ENCODE measurements around the gene NDOR1.

Gene NDOR1

DNA sequence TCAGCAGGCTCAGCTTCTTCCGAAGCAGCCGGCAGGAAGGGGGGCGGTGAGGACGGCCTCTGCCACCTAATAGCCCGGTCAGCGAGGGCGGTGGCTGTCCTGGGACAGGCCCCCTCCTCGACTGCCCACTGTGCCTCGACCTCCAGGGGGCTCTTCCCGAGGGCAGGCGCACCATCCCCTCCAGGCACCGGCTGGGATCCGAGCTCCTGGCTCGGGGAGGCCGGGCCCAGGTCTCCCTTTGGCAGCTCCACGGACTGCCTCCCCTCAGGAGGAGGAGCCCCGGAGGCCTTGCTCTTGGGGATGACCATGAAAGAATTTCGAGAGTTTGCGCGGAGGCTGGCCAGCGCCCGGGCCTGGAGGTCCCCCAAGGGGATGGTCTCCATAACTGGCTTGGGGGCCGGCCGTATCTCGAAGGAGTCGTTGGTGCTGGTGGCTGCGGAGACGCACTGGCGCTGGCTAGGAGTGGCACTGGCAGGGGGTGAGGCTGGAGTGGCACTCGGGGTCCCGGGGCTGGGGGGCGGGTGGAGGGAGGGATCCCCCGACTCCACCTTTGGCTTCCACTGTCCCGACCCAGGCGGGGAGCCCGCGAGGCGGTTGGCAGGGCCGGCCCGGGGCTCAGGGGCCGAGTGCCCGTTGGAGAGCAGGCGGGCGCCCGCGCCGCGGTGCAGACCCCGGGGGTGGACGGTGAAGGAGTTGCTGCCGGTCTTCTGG lies 5.9 kb upstream of the NDOR1 start:
- no peak for DNase-seq

DNA sequence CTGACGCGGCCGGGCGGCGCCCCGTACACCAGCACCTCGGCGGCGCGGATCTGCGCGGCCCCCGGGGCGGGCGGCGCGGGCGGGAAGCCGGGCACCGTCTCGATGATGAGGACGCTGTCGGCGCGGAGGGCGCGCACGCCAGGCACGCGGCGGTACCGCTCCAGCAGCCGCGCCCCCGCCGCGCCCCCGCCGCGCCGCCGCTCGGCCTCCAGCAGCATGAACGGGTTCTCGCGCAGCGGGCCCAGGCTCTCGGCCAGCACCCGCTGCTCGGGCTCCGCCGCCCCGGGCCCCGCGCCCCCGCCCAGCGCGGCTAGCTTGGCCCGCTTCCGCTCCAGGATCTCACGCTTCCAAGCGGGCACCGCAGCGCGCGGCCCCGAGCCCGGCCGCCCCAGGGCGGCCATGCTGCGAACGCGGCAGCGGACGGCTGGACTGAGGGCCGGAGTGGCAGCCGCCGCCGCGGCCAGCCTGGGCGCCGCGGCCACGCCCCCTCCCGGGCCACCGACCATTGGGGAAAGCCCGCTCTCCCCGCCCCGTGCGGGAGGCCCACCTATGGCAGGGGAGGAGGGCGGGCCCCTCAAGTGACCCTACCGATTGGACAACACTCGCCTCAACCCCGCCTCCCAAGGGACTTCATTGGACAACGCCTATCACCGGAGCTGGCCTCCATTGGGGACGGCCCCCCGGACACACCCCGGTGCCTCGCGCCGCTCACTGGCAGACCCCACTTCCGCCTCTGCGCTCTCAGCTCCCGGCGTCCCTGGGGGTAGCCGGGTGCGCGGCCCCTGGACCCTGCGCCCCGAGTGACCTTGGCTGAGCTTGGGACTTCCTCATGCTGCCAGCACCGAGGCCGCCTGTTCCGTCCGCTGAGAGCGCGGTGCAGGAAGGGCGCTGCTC lies 4.9 kb upstream of the NDOR1 start, which contains the start of gene TPRN:
TSS of gene TPRN (minus strand) at position 431 of the 894 bp plus-strand sequence. CDS start at position 401, 30 bp downstream.
- DNase-seq = peak; percentile 96

DNA sequence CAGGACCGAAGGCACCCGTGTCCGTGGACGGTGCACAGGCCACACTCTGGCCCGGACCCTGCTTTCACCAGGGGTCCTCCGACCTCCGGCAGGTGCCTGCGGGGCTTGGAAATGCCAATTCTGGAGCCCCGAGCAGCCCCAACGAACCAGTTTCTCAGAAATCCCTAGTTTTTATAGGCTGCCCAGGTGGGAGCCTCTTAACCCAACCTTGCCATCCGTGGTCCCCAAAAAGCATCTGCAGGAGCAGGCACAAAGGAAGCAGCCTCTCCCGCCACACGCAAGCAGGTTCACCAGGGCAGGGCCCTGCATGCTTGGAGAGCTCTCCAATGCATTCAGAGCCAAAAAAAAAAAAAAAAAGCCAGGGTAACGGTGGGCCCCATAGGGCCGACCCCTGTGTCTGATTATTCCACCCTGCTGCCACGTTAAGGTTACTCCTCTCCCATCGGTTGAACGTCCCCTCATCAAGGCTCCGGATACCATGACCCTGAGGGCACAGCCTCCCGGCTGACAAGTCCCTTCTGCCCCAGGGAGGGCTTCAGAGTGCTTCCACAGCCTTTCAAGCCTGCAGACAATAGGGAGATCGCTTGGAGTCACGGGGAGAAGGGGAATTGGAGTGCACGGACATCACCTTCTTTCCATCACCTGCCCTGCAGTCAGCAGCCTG lies 4.2 kb upstream of the NDOR1 start:
- DNase-seq = no peak

DNA sequence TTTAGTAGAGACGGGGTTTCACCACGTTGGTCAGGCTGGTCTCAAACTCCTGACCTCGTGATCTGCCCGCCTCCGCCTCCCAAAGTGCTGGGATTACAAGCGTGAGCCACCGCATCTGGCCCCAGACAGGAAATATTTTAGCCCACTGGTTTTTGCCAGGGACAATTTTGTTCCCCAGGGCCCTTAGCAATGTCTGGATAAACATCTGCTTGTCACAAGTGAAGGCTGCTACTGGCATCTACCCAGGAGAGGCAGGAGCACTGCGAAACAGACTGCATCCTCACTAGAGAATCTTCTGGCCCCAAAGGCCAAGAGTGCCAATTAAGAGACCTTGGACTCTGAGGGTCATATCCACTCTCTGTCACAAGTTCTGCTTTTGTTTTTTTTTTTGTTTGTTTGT lies 2.5 kb upstream of the NDOR1 start:
- no peak for DNase-seq

DNA sequence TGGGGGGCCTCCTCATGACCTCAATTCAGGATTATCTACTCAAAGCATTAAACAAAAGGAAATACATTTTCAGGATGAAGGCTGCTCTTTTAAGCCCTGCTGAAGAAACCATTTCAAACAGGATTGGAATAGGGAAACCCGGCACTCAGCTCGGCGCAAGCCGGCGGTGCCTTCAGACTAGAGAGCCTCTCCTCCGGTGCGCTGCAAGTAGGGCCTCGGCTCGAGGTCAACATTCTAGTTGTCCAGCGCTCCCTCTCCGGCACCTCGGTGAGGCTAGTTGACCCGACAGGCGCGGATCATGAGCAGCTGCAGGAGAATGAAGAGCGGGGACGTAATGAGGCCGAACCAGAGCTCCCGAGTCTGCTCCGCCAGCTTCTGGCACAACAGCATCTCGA lies 772 bp upstream of the NDOR1 start:
- no peak for DNase-seq

DNA sequence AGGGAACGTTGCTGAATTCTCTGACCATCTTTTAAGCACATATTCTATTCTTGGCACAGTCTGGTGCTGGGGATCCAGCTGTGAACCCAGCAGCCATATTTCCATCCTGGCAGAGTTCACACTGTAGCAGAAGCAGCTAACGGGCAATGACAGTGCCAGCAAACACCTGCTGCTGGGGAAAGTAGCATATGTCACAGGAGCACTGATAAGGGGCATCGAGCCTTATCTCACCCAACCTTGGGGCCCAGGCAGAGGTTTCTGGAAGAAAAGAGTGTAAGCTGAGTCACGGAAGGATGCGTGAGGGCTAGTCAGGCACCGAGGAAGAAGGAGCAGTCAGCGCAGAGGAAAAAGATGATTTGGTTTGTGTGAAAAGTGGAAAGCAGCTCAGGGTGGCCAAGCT lies 1.1 kb downstream of the NDOR1 start:
- no peak for DNase-seq

DNA sequence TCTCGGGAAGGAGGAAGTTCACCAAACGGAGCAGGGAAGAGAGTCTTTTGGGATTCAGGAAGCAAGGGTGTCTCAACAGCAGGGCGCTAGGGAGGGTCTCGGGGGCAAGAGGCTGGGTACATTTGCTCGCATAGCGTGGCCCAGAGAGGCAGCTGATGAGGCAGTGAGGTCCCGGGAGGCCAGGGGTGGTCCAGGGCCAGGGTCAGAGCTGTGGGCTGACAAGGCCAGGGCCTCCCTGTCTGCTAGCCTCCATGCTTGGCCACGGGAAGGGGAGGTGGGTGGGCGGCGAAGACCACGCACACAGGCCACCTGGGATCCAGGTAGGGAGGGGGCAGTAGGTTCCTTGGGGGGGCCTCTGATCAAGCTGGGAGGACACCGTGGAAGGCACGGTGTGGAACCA lies 6.0 kb downstream of the NDOR1 start:
- no peak for DNase-seq

DNA sequence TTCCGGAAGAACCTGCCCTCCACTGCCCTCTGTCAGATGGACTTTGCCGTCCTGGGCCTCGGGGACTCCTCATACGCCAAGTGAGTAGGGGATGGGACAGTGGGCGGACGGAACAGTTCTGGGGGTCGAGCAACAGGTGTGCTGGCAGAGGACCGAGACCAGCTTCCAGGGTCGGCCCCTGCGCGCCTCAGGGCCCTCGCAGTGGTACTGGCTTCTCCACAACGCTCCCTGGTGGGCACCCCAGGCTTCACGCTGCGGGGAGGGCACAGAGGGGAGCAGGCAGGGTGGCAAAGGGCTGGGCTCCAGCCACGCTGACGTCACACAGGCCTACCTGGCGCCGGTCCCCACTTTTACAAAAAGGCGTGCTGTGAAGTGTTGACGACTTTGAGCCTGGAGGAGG lies 7.0 kb downstream of the NDOR1 start:
- no peak for DNase-seq

DNA sequence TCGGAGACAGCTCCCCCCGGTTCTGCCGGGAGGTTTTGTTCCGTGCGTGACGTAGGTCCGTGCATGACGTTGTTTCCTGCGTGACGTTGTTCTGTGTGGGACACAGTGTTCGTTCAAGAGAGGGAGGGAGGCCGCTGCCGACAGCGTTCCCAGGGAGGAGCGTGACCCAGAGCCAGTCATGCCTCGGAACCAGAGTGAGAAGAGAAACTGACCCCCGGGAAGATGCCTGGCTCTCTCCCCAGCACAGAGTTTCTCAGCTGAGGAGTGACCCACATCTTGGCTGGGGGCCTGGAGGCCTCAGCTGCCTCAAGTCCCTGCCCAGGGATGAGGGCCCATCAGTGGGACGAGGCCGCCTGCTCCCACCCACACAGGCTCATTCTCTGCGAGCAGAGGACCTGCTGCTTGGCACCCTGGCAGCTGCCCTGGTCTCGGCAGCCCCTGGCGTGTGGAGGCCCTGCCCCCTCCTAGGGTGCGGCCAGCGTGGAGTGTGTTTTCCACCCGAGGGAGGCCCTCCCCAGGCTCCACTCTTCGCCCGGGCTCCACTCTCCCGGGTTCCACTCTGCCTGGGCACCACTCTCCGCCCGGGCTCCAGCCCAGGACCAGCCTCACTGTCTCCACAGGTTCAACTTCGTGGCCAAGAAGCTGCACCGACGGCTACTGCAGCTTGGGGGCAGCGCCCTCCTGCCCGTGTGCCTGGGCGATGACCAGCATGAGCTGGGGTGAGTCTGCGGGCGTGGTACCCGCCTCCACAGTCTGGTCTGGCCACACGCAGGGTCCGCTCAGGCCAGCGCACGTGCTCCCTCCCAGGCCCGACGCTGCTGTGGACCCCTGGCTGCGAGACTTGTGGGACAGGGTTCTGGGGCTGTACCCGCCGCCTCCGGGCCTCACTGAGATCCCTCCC lies 7.9 kb downstream of the NDOR1 start:
- DNase-seq = no peak

DNA sequence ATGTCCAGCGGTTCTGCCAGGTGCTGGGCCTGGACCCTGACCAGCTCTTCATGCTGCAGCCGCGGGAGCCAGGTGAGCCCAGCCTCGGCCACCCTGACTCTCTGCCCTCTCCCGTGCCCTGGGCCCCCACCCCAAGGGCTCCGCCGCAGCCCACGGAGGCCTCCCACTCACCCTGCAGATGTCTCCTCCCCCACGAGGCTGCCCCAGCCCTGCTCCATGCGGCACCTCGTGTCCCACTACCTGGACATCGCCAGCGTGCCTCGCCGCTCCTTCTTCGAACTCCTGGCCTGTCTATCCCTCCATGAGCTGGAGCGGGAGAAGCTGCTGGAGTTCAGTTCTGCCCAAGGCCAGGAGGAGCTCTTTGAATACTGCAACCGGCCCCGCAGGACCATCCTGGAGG lies 9.1 kb downstream of the NDOR1 start:
- no peak for DNase-seq

DNA sequence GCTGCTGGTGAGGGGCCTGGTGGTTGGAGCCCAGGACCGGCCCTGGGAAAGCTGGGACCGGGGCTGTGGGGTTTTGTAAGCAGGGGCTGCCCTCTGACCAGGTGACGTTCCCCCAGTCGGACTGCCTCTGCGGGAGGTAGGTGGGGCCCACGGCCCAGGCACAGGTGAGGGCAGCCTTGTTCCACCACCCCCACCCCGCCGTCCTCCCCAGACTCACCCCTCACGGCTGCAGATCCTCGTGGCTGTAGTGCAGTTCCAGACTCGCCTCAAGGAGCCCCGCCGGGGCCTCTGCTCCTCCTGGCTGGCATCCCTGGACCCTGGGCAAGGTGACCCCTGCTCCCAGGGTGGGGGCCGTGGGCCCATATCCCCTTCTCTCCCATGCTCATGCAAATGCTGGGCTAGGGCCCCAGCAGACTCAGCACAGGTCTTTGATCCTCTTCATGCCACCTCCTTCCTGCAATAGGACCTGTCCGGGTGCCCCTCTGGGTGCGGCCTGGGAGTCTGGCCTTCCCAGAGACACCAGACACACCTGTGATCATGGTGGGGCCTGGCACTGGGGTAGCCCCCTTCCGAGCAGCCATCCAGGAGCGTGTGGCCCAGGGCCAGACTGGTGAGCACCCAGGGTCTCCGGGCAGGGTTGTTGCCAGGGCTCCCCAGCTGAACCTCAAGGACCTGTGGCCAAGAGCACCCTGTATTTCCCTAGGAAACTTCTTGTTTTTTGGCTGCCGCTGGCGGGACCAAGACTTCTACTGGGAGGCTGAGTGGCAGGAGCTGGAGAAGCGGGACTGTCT lies 9.9 kb downstream of the NDOR1 start:
- DNase-seq = no peak

DNA sequence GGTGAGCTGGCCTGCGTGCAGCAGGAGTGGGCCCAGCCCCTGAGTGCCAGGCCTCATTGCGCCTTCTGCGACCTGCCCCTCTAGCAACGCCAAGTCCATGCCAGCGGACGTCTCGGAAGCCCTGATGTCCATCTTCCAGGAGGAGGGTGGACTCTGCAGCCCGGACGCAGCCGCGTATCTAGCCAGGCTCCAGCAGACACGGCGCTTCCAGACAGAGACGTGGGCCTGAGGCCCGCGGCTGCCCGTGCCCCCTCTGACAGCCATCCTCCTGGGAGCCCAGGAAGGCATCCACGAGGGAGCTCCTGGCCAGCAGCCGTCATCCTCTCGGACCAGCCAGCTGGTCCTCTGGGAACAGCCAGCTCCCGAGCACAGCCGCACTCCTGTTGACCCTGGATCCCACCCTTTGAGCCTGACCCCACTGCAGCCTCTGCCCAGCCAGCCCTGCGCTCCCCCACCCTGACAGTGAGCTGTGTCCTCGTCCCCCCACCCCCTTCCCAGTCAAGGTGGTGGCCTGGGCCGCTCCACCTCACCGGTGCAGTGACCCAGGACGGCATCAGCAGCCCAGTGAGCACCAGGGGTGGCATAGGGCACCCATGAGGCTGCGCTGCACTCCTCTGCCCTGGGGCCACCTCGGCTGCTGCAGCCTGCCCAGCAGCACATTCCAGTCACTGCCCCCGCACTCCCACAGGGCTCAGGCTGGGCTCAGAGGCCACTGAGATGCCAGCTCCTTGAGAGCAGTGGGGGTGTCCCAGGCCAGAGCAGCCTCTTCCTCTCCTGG lies 10.9 kb downstream of the NDOR1 start:
- no peak for DNase-seq

DNA sequence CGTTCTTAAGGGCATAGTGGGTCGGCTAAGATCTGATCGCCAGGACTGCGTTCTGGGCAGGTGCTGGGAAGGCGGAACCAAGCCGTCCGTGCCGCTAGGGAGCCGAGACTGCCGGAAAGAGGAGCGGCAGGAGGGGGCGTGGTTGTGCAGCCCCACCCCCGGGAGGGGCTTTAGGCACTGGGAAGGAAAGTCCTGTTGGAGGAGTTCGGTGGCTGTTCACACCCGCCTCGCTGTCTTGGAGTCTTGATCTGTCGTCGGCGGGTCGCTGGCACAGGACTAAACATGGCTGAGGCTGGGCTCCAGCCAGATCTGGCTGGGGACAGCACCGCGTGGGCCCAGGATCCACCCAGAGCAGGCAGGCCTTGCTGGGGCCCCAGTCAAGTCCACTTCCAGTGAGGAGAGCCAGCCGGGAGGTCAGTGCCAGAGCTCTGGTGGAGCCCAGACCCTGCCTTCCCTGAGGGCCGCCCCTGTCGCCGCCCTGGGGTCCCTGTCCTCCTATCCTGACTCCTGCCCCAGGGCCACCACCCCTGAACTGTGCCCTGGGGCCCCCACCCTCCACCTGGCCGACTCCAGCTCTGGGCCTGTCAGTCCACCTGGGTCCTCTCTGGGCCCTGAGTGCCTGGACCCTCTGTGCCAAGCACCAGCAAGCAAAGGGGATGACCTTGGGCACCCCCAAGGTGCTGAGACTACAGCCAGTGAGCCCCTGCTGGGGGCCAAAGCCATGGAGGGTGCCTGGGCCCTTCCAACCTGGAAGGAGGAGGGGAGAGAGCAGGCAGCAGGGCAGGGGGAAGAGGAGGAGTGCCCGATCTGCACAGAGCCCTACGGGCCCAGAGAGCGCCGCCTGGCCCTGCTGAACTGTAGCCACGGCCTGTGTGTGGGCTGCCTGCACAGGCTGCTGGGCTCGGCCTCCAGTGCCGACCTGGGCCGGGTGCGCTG lies 12.0 kb downstream of the NDOR1 start:
- DNase-seq = no peak

DNA sequence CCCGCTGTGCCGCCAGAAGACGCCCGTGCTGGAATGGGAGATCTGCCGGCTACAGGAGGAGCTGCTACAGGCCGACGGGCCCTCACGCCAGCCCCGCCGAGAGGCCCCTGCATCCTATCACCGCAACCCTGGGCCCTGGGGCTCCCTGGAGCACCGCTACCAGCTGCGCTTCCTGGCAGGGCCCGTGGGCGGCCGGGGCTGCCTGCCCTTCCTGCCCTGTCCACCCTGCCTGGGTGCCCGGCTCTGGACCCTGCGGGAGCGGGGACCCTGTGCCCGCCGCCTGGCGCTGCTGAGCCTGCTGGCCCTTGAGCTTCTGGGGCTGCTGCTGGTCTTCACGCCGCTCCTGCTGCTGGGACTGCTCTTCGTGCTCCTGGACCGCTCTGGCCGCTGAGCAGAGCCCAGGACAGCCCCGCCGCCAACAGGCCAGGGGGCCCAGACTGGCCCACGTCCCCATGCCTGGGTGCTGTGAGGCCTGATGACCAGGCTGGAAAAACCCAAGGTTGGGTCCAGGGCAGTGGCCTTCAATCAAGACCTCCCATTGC lies 12.8 kb downstream of the NDOR1 start:
- no peak for DNase-seq

DNA sequence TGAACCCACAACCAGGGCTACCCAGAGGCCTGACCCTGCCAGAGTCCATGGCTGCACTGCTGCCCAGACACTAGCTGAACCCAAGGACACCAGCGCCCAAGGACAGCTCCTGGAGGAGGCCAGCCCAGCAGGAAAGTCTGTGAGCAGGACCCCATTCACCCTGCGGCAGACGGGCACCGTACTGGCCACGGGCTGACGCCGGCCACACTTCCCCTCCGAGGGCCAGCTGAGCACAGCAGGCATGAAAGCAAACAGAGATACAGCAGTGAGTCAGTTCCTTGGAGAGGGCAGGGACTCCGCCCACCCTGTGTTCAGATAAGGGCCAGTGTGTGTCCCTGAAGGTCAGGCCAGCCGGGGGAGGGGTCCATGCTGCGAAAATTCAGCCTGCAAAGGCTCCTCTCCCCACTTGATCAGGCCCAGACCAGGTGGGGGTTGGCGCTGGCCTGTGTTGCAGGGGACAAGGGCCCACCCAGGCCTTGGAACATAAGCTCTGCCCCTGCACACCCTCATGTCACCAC lies 13.3 kb downstream of the NDOR1 start:
- DNase-seq = no peak

DNA sequence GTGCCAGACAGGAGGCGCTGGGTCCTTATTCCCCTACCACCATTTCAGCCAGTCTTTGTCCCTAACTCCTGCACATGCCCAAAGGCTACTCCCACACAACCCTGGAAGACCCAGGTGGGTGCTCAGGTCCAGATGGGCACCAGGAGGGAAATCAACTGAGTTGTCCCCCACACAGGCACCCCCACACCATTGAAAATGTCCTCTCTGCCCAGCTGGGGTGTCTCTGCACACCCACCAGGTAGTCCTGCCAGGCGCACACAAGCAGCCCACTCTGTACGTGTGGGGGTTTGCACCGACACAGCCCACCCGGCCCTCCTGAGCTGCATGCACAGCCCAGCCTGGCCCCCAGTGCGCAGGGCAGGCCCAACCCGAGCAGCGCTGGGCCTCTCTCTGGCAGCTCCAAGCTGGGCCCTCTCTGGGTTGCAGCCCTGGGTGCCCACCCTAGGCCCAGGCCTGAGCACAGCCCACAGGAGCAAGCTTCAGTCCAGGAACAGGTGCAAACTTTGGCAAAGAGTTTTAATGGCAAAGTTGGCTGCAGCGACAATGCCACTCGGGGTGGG lies 14.3 kb downstream of the NDOR1 start:
- DNase-seq = no peak

DNA sequence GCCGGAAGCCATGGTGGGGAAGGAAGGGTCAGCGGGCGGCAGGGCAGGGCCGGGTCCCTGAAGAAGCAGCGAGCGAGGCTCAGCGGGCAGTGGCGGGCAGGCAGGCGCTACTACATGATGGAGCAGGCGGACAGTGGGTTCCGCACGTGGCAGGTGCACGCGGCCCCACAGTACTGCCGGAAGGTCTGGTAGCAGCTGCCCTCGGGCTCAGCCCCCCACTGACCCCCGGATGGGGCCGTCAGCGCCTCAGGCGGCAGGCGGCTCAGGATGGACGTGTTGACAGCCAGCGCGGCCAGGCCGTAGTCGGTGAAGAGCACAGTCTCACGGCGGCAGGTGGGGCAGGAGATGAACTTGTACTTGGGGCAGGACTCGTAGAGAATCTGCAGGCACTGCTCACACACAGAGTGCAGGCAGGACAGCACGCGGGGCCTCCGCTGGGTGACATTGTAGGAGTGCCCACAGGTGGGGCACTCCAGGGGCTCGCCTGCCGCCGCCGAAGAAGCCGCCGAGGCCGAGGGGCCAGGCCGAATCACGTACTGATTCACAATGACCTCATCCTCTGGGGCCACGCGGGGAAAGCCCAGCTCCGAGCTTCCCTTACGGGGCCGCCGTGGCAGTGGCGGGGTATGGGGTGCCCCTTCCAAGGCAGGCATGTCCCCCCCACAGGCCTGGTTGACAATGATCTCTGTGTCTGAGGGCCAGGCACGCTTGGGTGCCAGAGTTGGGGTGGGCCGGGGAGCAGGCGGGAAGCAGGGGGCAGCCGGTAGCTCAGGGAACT lies 15.0 kb downstream of the NDOR1 start:
- DNase-seq = no peak

DNA sequence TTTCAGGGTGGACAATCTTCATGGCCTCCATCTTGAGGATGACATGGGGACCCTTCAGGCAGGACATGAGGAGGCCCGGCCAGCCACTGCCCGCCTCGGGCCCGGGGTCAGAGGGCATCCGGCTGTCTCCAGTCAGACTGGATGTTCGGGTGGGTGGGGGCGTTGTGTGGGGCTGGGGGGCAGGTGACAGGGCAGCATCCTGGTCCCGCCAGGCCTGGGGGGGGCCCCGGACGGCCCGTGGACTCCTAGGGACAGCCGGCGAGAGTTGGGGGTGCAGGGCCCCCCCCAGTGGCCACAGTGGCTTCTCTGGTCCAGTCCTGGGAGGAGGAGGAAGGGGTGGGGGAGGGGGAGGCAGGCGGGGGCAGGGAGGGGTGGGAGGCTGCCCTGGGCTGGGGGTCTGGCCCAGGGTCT lies 15.6 kb downstream of the NDOR1 start:
- no peak for DNase-seq

All from stimulated activated CD4-positive, alpha-beta T cell treated with anti-CD3 and anti-CD28 coated beads, Interleukin-12 subunit alpha, Interleukin-12 subunit beta, amount 100 ng/mL, for 4 hours (primary cell).